Measurements from ENCODE around the gene SLC38A3.

- TF ChIP-seq CTCF (IDR thresholded peaks at IDR 0.05; ENCODE audit: poor library complexity) (no peak), EZH2phosphoT487 (IDR thresholded peaks at IDR 0.05; ENCODE audit: low read depth, severe bottlenecking, unreplicated experiment) (no peak), EZH2 (IDR thresholded peaks at IDR 0.05; ENCODE audit: borderline replicate concordance) (no peak)
These were observed 40.6 kb upstream of the SLC38A3 start for GRCh38 chr3:50164481-50164880.

All from hepatocyte (in vitro differentiated cells).